Body of pancreas (tissue), 4 donors: ENCODE data around the gene PRKG1.

Experiments
- CTCF ChIP-seq, 7 experiments: fragments of 450-650 bp in 4 of 7; fragments of 200-600 bp in 3 of 7; sonication (generic) in 3 of 7; IDR thresholded peaks; one replicate each; pipeline ENCODE4 v1.5.1; 2016 to 2019; ENCODE audit warnings: antibody characterized with exemption in 7 of 7
- POLR2A ChIP-seq, 3 donors: fragments of 450-650 bp; IDR thresholded peaks; one replicate each; pipeline ENCODE4 v1.6.1; 2016; ENCODE audit warnings: antibody characterized with exemption in 3 of 3, mild to moderate bottlenecking in 2 of 3

- TF ChIP-seq CTCF (IDR thresholded peaks at IDR 0.05), result no peak
- TF ChIP-seq POLR2A (IDR thresholded peaks at IDR 0.05), result no peak
These were observed 1.6 kb downstream of the PRKG1 start for GRCh38 chr10:51075873-51076229.
